LNCaP clone FGC (cell line): ENCODE measurements around the gene ETF1.

Experiments used
- DNase-seq: peaks from one replicate; pipeline ENCODE4 v3.0.0-alpha.2; 2011; ENCODE audit warnings: low read depth
- H3K4me3 ChIP-seq: 2 replicates; pipeline ENCODE4 v1.5.1; 2011; ENCODE audit warnings: mild to moderate bottlenecking, low read depth, low read length, control low read depth
- TF ChIP-seq, protein P1 (sequence below): IDR thresholded peaks from 2 replicates; pipeline ENCODE4 v1.5.1; 2012; ENCODE audit warnings: mild to moderate bottlenecking; ENCODE audit not compliant: control insufficient read depth, insufficient read depth; ENCODE audit errors: extremely low read depth

Gene ETF1

GRCh38 chr5:138542956-138543729 lies at the start of gene ETF1:
TSS of gene ETF1 (minus strand) at chr5:138543236. CDS start at chr5:138542918, 318 bp downstream.
- H3K4me3 ChIP-seq: peak within 1 kb of the TSS; percentile 88
- peak; percentile 98 for DNase-seq
- TF ChIP-seq, protein P1, sequence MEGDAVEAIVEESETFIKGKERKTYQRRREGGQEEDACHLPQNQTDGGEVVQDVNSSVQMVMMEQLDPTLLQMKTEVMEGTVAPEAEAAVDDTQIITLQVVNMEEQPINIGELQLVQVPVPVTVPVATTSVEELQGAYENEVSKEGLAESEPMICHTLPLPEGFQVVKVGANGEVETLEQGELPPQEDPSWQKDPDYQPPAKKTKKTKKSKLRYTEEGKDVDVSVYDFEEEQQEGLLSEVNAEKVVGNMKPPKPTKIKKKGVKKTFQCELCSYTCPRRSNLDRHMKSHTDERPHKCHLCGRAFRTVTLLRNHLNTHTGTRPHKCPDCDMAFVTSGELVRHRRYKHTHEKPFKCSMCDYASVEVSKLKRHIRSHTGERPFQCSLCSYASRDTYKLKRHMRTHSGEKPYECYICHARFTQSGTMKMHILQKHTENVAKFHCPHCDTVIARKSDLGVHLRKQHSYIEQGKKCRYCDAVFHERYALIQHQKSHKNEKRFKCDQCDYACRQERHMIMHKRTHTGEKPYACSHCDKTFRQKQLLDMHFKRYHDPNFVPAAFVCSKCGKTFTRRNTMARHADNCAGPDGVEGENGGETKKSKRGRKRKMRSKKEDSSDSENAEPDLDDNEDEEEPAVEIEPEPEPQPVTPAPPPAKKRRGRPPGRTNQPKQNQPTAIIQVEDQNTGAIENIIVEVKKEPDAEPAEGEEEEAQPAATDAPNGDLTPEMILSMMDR: no peak

DNA sequence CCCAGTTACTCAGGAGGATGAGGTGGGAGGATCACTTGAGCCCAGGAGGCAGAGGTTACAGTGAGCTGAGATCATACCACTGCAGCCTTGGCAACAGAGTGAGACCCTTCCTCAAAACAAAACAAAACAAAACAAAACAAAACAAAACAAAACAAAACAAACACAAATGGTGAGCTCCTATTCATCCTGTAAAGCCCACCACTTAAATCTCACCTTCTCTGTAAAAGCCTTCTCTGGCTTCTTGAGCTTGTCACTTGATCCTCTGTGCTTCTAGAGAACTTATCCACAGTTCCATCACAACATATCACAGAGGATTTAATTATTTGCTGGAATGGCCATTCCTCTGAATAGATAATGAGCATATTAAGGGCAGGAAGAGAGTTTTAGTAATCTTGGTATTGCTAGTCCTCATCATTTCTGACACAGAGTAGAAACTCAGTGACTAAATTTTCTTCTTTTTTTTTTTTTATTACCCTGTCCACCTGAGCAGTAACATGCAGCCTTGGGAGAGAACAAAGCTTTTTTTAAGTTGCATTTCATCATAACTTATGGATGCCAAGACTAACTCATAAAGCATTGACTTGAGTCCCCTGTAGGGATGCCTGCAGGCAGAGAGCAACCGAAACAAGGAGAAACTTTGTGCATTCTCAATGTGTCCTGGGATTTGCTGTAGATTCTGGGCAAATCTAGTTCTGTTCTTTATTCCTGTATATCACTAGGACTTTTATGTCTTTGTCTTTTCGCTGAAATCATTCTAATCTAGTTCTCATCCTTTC lies 45.2 kb upstream of the ETF1 start:
- TF ChIP-seq, protein P1: no peak
- DNase-seq: no peak

GRCh38 chr5:138585157-138585556 lies 42.1 kb upstream of the ETF1 start:
- H3K4me3 ChIP-seq: no peak overlapping the region
- TF ChIP-seq, protein P1: no peak
- DNase-seq: no peak

More for the DNA sequence above, 45.2 kb upstream of the ETF1 start:
- H3K4me3 ChIP-seq: no peak overlapping the region

DNA sequence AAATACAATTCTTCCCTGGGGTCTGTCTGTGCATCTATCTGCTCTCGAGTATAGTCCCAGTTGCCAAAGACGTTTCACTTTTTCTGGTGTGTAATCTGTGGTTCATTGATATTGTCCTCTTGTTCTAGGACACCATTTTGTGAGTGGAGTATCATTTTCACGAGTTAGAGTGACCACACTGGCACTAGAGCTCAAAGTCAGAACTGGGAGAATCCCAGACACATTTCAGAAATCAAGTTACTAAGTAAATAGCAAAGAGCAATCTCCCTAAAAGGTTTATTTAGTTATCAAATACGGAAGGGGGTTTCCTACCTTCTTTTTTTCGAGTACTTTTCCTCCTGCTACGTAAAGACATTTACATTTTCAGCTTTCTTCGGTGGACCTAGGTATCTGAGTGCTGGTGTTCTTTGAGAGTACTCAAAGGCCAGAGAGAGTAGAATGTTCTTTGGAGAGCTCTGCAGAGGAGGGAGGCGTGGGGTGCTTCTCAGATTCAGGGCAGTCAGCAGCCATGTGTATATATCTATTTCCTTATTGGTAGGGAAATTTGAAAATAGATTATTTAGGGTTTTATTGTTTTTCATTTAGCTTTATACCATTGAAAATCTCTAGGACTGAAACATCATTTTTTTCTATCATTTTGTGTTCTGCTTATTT lies 41.1 kb upstream of the ETF1 start:
- DNase-seq: no peak
- TF ChIP-seq, protein P1: no peak
- H3K4me3 ChIP-seq: no peak overlapping the region

DNA sequence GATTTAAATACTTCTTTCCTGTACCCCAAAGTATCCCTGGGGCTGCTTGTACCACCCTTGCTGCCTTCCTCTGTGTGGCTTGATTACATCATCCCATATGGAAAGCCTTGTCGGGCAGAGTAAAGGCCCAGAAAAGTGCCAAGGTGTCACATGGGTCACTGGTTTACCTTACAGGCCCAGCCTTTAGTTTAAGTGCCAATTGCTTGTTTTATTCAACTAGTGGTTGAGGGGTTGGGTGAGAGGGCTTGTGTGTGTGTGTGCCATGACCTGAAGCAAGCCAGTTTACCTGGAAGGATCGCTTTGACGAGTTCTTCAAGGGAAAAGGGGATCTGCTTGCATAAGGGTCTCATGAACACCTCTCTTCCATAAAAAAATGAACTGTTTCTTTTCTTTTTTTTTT lies 39.9 kb upstream of the ETF1 start:
- H3K4me3 ChIP-seq: no peak overlapping the region
- DNase-seq: no peak
- TF ChIP-seq, protein P1: no peak

GRCh38 chr5:138580777-138581176 lies 37.7 kb upstream of the ETF1 start:
- no peak for DNase-seq
- TF ChIP-seq, protein P1: no peak
- no peak overlapping the region for H3K4me3 ChIP-seq
